HEK293 (cell line): Measurements from ENCODE around the gene NEXN.
A peak's percentile ranks its signal among the peaks of the same experiment; 100 is the strongest.
"Not testable (repeated sequence)": the region's sequence is repeated elsewhere in the genome, so short reads cannot be mapped to it uniquely, and the experiment has no call there.

ENCODE experiments used
- CTCF ChIA-PET: fragments of 350-600 bp; formaldehyde crosslinking; extraction: SDS; loops from one replicate; lab custom pipeline; 2021; ENCODE audit warnings: antibody characterized with exemption; lab: Yijun Ruan, JAX
- POLR2A ChIA-PET: fragments of 300-600 bp; formaldehyde crosslinking; extraction: SDS; loops from one replicate; lab custom pipeline; 2020; ENCODE audit warnings: antibody characterized with exemption, inconsistent platforms; lab: Yijun Ruan, JAX
- H3K27ac ChIP-seq: fragments of 200-500 bp; sonication (Bioruptor generic); 2 replicates; pipeline ENCODE4 v1.5.1; 2014; ENCODE audit warnings: low read depth, low read length, control low read depth, inconsistent platforms; ENCODE audit errors: extremely low read depth
- H3K36me3 ChIP-seq, 2 experiments: fragments of 200-500 bp in 1 of 2; sonication (Bioruptor generic) in 1 of 2; 1 replicate in 1 of 2; 2 replicates in 1 of 2; pipeline ENCODE4 v1.5.1; 2014 to 2017; ENCODE audit warnings: inconsistent platforms in 2 of 2, low read length in 2 of 2; ENCODE audit not compliant: control insufficient read depth in 2 of 2, insufficient read depth in 1 of 2
- H3K4me1 ChIP-seq: fragments of 200-500 bp; sonication (Bioruptor generic); 2 replicates; pipeline ENCODE4 v1.5.1; 2014; ENCODE audit warnings: mild to moderate bottlenecking, low read length, inconsistent platforms; ENCODE audit not compliant: control insufficient read depth, insufficient read depth
- H3K4me3 ChIP-seq: 2 replicates; pipeline ENCODE4 v1.5.1; 2011; ENCODE audit warnings: low read depth, mild to moderate bottlenecking, control low read depth, low read length, moderate library complexity
- H3K9me3 ChIP-seq: fragments of 200-500 bp; sonication (Bioruptor generic); 2 replicates; pipeline ENCODE4 v1.5.1; 2014; ENCODE audit warnings: low read depth, low read length, inconsistent platforms; ENCODE audit not compliant: control insufficient read depth, insufficient read depth
- GLI2 ChIP-seq: fragments of 450-650 bp; formaldehyde crosslinking; IDR thresholded peaks from 2 replicates; pipeline ENCODE4; 2017; ENCODE audit warnings: missing biosample characterization, missing genetic modification characterization, low read depth, borderline replicate concordance
- GLIS2 ChIP-seq: fragments of 450-650 bp; formaldehyde crosslinking; IDR thresholded peaks from 2 replicates; pipeline ENCODE4 v1.5.1; 2016; ENCODE audit warnings: missing biosample characterization, missing genetic modification characterization
- IKZF3 ChIP-seq: fragments of 450-650 bp; IDR thresholded peaks from 2 replicates; pipeline ENCODE4 v1.5.0; 2018; ENCODE audit warnings: missing biosample characterization, mild to moderate bottlenecking, missing genetic modification characterization, moderate library complexity
- KLF1 ChIP-seq: fragments of 450-650 bp; formaldehyde crosslinking; IDR thresholded peaks from 2 replicates; pipeline ENCODE4 v1.5.1; 2016; ENCODE audit warnings: missing biosample characterization, missing genetic modification characterization
- KLF8 ChIP-seq: fragments of 450-650 bp; formaldehyde crosslinking; IDR thresholded peaks from 2 replicates; pipeline ENCODE4 v1.5.1; 2016; ENCODE audit warnings: missing biosample characterization, missing genetic modification characterization
- PRDM4 ChIP-seq: fragments of 450-650 bp; formaldehyde crosslinking; IDR thresholded peaks from 2 replicates; pipeline ENCODE4 v1.5.1; 2017; ENCODE audit warnings: missing biosample characterization, missing genetic modification characterization
- PRDM6 ChIP-seq: fragments of 450-650 bp; formaldehyde crosslinking; IDR thresholded peaks from 2 replicates; pipeline ENCODE4 v1.5.1; 2017; ENCODE audit warnings: missing biosample characterization, missing genetic modification characterization
- WT1 ChIP-seq: fragments of 450-650 bp; formaldehyde crosslinking; IDR thresholded peaks from 2 replicates; pipeline ENCODE4 v1.5.1; 2016; ENCODE audit warnings: missing biosample characterization, missing genetic modification characterization
- ZBTB20 ChIP-seq: fragments of 450-650 bp; formaldehyde crosslinking; IDR thresholded peaks from 2 replicates; pipeline ENCODE4 v1.5.1; 2016; ENCODE audit warnings: missing biosample characterization, missing genetic modification characterization
- ZFHX2 ChIP-seq: fragments of 450-650 bp; formaldehyde crosslinking; conservative IDR thresholded peaks from 2 replicates; pipeline ENCODE4 v1.5.1; 2016; ENCODE audit warnings: missing biosample characterization, missing genetic modification characterization
- ZIC2 ChIP-seq: fragments of 450-650 bp; formaldehyde crosslinking; IDR thresholded peaks from 2 replicates; pipeline ENCODE4 v1.5.1; 2016; ENCODE audit warnings: missing biosample characterization, missing genetic modification characterization
- ZNF146 ChIP-seq: fragments of 450-650 bp; formaldehyde crosslinking; IDR thresholded peaks from 2 replicates; pipeline ENCODE4 v1.5.1; 2016; ENCODE audit warnings: missing biosample characterization, missing genetic modification characterization
- ZNF24 ChIP-seq: fragments of 450-650 bp; formaldehyde crosslinking; IDR thresholded peaks from 2 replicates; pipeline ENCODE4 v1.5.1; 2016; ENCODE audit warnings: missing biosample characterization, missing genetic modification characterization
- ZNF37A ChIP-seq: fragments of 450-650 bp; IDR thresholded peaks from 2 replicates; pipeline ENCODE4 v1.5.1; 2018; ENCODE audit warnings: missing biosample characterization, missing genetic modification characterization
- ZNF473 ChIP-seq: fragments of 450-650 bp; formaldehyde crosslinking; IDR thresholded peaks from 2 replicates; pipeline ENCODE4 v1.5.1; 2017; ENCODE audit warnings: missing biosample characterization, missing genetic modification characterization
- ZNF510 ChIP-seq: fragments of 450-650 bp; formaldehyde crosslinking; IDR thresholded peaks from 2 replicates; pipeline ENCODE4 v1.5.1; 2018; ENCODE audit warnings: mild to moderate bottlenecking, missing genetic modification characterization, missing biosample characterization; ENCODE audit not compliant: insufficient replicate concordance
- ZNF560 ChIP-seq: fragments of 450-650 bp; formaldehyde crosslinking; IDR thresholded peaks from 2 replicates; pipeline ENCODE4 v1.5.1; 2017; ENCODE audit warnings: missing biosample characterization, missing genetic modification characterization, borderline replicate concordance
- ZNF571 ChIP-seq: fragments of 450-650 bp; formaldehyde crosslinking; IDR thresholded peaks from 2 replicates; pipeline ENCODE4 v1.5.0; 2017; ENCODE audit warnings: missing biosample characterization, missing genetic modification characterization
- ZNF624 ChIP-seq: fragments of 450-650 bp; formaldehyde crosslinking; IDR thresholded peaks from 2 replicates; pipeline ENCODE4 v1.5.1; 2017; ENCODE audit warnings: missing biosample characterization, missing genetic modification characterization
- ZNF785 ChIP-seq: fragments of 450-650 bp; formaldehyde crosslinking; IDR thresholded peaks from 2 replicates; pipeline ENCODE4 v1.5.1; 2016; ENCODE audit warnings: missing biosample characterization, missing genetic modification characterization

Gene NEXN

GRCh38 chr1:77978969-77979876 lies 90.8 kb downstream of the NEXN start, which contains the start of gene FUBP1 (continued):
- TF ChIP-seq ZNF510 (tag by site-specific recombination) = no peak
- TF ChIP-seq ZBTB20 (tag by site-specific recombination) = peak; percentile 44; the same call in 1 of the 2 replicates
- TF ChIP-seq ZNF624 (tag by site-specific recombination) = no peak
- TF ChIP-seq ZNF24 = peak; percentile 77

- H3K27ac ChIP-seq, H3K9me3 ChIP-seq, CTCF ChIA-PET, H3K4me1 ChIP-seq, H3K4me3 ChIP-seq: not testable (repeated sequence)
- TF ChIP-seq WT1 (tag by site-specific recombination) = peak; percentile 70
- TF ChIP-seq KLF1 (tag by site-specific recombination) = peak; percentile 74
- peak; percentile 22; the same call in 1 of the 2 replicates for TF ChIP-seq PRDM6 (tag by site-specific recombination)
- TF ChIP-seq PRDM4 = peak; percentile 47; the same call in 1 of the 2 replicates
- H3K36me3 ChIP-seq = peaks cover 0 to 13% of the 10 kb centered on the region in 2 experiments; a peak in 2 of 3 replicates
- POLR2A ChIA-PET = interaction anchor here (8.3 kb wide), 1 partner anchor 21 kb away, joined by 137 read pairs; the partner anchor contains the start of gene DNAJB4
These were observed 95.0 kb downstream of the NEXN start for GRCh38 chr1:77983352-77983996.

GRCh38 chr1:77983997-77984355 lies 95.6 kb downstream of the NEXN start:
- peaks cover 0 to 13% of the 10 kb centered on the region in 2 experiments; a peak in 2 of 3 replicates for H3K36me3 ChIP-seq
- ChIA-PET POLR2A (no interaction called here), CTCF (no interaction called here)
- H3K27ac ChIP-seq = no peak overlapping the region
- H3K4me3 ChIP-seq = no peak overlapping the region
- H3K9me3 ChIP-seq = no peaks in the 10 kb centered on the region
- H3K4me1 ChIP-seq = no peaks in the 10 kb centered on the region; the same call in 1 of the 2 replicates
- TF ChIP-seq KLF8 (tag by site-specific recombination) = no peak
- TF ChIP-seq GLI2 (tag by site-specific recombination) = no peak
- TF ChIP-seq ZIC2 (tag by site-specific recombination) = no peak
- no peak for TF ChIP-seq ZNF146 (tag by site-specific recombination)
- no peak for TF ChIP-seq ZFHX2
- TF ChIP-seq ZNF473 (tag by site-specific recombination) = no peak
- TF ChIP-seq ZNF785 (tag by site-specific recombination) = no peak
- no peak for TF ChIP-seq IKZF3 (tag by site-specific recombination)
- TF ChIP-seq ZNF560 = no peak
- no peak for TF ChIP-seq ZNF571 (tag by site-specific recombination)
- TF ChIP-seq ZNF37A (tag by site-specific recombination) = no peak
- no peak for TF ChIP-seq GLIS2 (tag by site-specific recombination)
